Measurements from ENCODE around the gene NT5M.

DNA sequence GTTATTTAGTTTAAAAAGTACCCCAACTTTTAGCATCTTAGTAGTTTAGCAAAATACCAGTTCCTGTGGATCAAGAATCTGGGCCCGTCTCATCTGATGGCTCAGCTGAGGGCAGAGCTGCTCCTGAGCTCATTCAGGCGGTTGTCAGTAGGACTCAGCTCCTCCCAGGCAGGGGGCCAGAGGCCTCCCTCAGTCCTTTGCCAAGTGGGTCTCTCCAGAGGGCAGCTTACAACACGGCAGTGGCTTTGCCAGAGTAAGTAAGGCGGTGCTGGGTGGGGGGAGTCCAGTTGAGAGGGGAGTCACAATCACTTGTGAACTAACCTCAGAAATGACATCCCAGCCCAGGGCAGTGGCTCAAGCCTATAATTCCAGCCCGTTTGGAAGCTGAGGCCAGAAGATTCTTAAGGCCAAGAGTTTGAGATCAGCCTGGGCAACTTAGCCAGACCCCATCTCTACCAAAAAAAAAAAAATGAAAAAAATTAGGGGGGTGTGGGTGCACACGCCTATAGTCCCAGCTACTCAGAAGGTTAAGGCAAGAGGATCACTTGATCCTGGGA, 92.2 kb downstream of the NT5M start:
- no peak for TF ChIP-seq ESRRA (IDR thresholded peaks at IDR 0.05; ENCODE audit: borderline replicate concordance, low read length)
- TF ChIP-seq JUN (IDR thresholded peaks at IDR 0.05), result no peak
- TF ChIP-seq CBX8 (IDR thresholded peaks at IDR 0.05), result no peak
- TF ChIP-seq, protein P1, sequence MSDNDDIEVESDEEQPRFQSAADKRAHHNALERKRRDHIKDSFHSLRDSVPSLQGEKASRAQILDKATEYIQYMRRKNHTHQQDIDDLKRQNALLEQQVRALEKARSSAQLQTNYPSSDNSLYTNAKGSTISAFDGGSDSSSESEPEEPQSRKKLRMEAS (IDR thresholded peaks at IDR 0.05), result no peak
- no peak for TF ChIP-seq CHD2 (IDR thresholded peaks at IDR 0.05; ENCODE audit: low read length, partially characterized antibody)
- TF ChIP-seq, protein P2, sequence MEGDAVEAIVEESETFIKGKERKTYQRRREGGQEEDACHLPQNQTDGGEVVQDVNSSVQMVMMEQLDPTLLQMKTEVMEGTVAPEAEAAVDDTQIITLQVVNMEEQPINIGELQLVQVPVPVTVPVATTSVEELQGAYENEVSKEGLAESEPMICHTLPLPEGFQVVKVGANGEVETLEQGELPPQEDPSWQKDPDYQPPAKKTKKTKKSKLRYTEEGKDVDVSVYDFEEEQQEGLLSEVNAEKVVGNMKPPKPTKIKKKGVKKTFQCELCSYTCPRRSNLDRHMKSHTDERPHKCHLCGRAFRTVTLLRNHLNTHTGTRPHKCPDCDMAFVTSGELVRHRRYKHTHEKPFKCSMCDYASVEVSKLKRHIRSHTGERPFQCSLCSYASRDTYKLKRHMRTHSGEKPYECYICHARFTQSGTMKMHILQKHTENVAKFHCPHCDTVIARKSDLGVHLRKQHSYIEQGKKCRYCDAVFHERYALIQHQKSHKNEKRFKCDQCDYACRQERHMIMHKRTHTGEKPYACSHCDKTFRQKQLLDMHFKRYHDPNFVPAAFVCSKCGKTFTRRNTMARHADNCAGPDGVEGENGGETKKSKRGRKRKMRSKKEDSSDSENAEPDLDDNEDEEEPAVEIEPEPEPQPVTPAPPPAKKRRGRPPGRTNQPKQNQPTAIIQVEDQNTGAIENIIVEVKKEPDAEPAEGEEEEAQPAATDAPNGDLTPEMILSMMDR (IDR thresholded peaks at IDR 0.05), result no peak
- TF ChIP-seq RAD21 (conservative IDR thresholded peaks at IDR 0.05 in 1 of 2, IDR thresholded peaks at IDR 0.05 in 1 of 2), result no peak
- TF ChIP-seq, protein P3, sequence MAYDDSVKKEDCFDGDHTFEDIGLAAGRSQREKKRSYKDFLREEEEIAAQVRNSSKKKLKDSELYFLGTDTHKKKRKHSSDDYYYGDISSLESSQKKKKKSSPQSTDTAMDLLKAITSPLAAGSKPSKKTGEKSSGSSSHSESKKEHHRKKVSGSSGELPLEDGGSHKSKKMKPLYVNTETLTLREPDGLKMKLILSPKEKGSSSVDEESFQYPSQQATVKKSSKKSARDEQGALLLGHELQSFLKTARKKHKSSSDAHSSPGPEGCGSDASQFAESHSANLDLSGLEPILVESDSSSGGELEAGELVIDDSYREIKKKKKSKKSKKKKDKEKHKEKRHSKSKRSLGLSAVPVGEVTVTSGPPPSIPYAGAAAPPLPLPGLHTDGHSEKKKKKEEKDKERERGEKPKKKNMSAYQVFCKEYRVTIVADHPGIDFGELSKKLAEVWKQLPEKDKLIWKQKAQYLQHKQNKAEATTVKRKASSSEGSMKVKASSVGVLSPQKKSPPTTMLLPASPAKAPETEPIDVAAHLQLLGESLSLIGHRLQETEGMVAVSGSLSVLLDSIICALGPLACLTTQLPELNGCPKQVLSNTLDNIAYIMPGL (CRISPR knock-in tag; IDR thresholded peaks at IDR 0.05; ENCODE audit: borderline replicate concordance), result no peak
- TF ChIP-seq, protein P4, sequence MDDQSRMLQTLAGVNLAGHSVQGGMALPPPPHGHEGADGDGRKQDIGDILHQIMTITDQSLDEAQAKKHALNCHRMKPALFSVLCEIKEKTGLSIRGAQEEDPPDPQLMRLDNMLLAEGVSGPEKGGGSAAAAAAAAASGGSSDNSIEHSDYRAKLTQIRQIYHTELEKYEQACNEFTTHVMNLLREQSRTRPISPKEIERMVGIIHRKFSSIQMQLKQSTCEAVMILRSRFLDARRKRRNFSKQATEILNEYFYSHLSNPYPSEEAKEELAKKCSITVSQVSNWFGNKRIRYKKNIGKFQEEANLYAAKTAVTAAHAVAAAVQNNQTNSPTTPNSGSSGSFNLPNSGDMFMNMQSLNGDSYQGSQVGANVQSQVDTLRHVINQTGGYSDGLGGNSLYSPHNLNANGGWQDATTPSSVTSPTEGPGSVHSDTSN (IDR thresholded peaks at IDR 0.05), result no peak
- TF ChIP-seq SREBF2 (IDR thresholded peaks at IDR 0.05), result no peak
- no peak for TF ChIP-seq POLR2A (IDR thresholded peaks at IDR 0.05; ENCODE audit: low read length)
